Endothelial cell of umbilical vein (primary cell): ENCODE results near the gene STIM1. TPM values are rescaled to one million over a fixed set of nuclear protein-coding genes. Genes with fewer than 3 reads are reported as not detected.

Experiments
- BruUV-seq: library from RNA; stranded (reverse); fragments of 400-500 nt; replicated peaks from 2 replicates; lab custom pipeline; 2021; lab: Mats Ljungman, UMichigan
- CTCF ChIA-PET: fragments of 300-600, 350-600 bp; sonication (Branson Sonifier 250); formaldehyde crosslinking; loops from one replicate; lab custom pipeline; 2021; ENCODE audit warnings: antibody characterized with exemption, inconsistent platforms; lab: Charles Lee
- POLR2A ChIA-PET: fragments of 300-600, 350-600 bp; sonication (Branson Sonifier 250); formaldehyde crosslinking; loops from one replicate; lab custom pipeline; 2021; ENCODE audit warnings: antibody characterized with exemption, inconsistent platforms; lab: Charles Lee
- DNase-seq: peaks from one replicate; pipeline ENCODE4 v3.0.0-alpha.2; 2011; ENCODE audit warnings: low read depth, low spot score
- FAIRE-seq: peaks from 2 replicates; lab custom pipeline; 2011; peaks lifted over from hg19 to GRCh38; lab: Jason Lieb, UNC
- H2AFZ ChIP-seq: 2 replicates; pipeline ENCODE4 v1.6.0; 2012; ENCODE audit warnings: low read depth, low read length, control low read depth, inconsistent platforms
- H3K27ac ChIP-seq: 2 replicates; pipeline ENCODE4 v1.5.1; 2011; ENCODE audit warnings: low read depth, mild to moderate bottlenecking, control low read depth, low read length, moderate library complexity; ENCODE audit not compliant: insufficient read depth
- H3K27me3 ChIP-seq, 2 experiments: 2 replicates each; pipeline versions ENCODE4 v1.6.0 to v1.6.1; 2011; ENCODE audit warnings: low read length in 2 of 2, mixed read lengths in 1 of 2; ENCODE audit not compliant: control insufficient read depth in 2 of 2, insufficient read depth in 2 of 2
- H3K36me3 ChIP-seq, 2 experiments: 2 replicates in 1 of 2; 3 replicates in 1 of 2; pipeline ENCODE4 v1.5.1; 2011; ENCODE audit warnings: low read length in 2 of 2, mild to moderate bottlenecking in 1 of 2, moderate library complexity in 1 of 2; ENCODE audit not compliant: control insufficient read depth in 2 of 2, insufficient read depth in 2 of 2; ENCODE audit errors: extremely low read depth in 1 of 2
- H3K4me1 ChIP-seq: 3 replicates; pipeline ENCODE4 v1.5.1; 2011; ENCODE audit warnings: mild to moderate bottlenecking, low read length; ENCODE audit not compliant: control insufficient read depth, insufficient read depth; ENCODE audit errors: extremely low read depth
- H3K4me2 ChIP-seq: 2 replicates; pipeline ENCODE4 v1.6.1; 2011; ENCODE audit warnings: low read length, control low read depth, mixed read lengths; ENCODE audit not compliant: insufficient read depth
- H3K4me3 ChIP-seq, 3 experiments: fragments of 200-600 bp in 1 of 3; sonication (generic), shearing (Covaris generic) in 1 of 3; replicated peaks in 1 of 3; 2 replicates each; pipeline ENCODE4 v1.5.1; 2011 to 2016; ENCODE audit warnings: control low read depth in 3 of 3, low read length in 3 of 3, mild to moderate bottlenecking in 2 of 3, inconsistent platforms in 1 of 3, low read depth in 1 of 3, moderate library complexity in 1 of 3; ENCODE audit not compliant: insufficient read depth in 1 of 3
- H3K79me2 ChIP-seq: 2 replicates; pipeline ENCODE4 v1.6.0; 2012; ENCODE audit warnings: low read length, inconsistent platforms; ENCODE audit not compliant: control insufficient read depth, insufficient read depth
- H3K9ac ChIP-seq: replicated peaks from 2 replicates; pipeline ENCODE3; 2011; ENCODE audit warnings: low read length, control low read depth; ENCODE audit not compliant: insufficient read depth; ENCODE audit errors: extremely low read depth
- H3K9me1 ChIP-seq: replicated peaks from 3 replicates; pipeline ENCODE4 v1.6.0; 2011; ENCODE audit warnings: mild to moderate bottlenecking, low read length; ENCODE audit not compliant: control insufficient read depth, insufficient read depth; ENCODE audit errors: extremely low read depth
- H3K9me3 ChIP-seq: replicated peaks from 2 replicates; pipeline ENCODE4 v1.5.1; 2012; ENCODE audit warnings: low read length, inconsistent platforms; ENCODE audit not compliant: control insufficient read depth, insufficient read depth
- H4K20me1 ChIP-seq: replicated peaks from 2 replicates; pipeline ENCODE3; 2011; ENCODE audit warnings: mild to moderate bottlenecking, low read length; ENCODE audit not compliant: control insufficient read depth, insufficient read depth; ENCODE audit errors: extremely low read depth
- GATA2 ChIP-seq: IDR thresholded peaks from 2 replicates; pipeline ENCODE4 v1.7.0; 2011; ENCODE audit warnings: low read depth, mild to moderate bottlenecking, moderate library complexity, mixed read lengths, low read length; ENCODE audit not compliant: insufficient read length, insufficient read depth
- JUN ChIP-seq: IDR thresholded peaks from 2 replicates; pipeline ENCODE4 v1.6.1; 2011; ENCODE audit warnings: borderline replicate concordance, low read depth; ENCODE audit not compliant: insufficient read length, insufficient read depth
- POLR2AphosphoS5 ChIP-seq: IDR thresholded peaks from 2 replicates; pipeline ENCODE4 v1.6.1; 2012; ENCODE audit warnings: low read depth, mild to moderate bottlenecking, control low read depth, low read length, moderate library complexity; ENCODE audit not compliant: insufficient read depth
- dilution Hi-C: fragments of 300-500 bp; cut with MboI; formaldehyde crosslinking; loops from one replicate; pipeline ENCODE4 v1.15.0; 2019; ENCODE audit warnings: low sequenced_read_pairs; ENCODE audit not compliant: extremely low pct_ligation_motif_present
- intact Hi-C: fragments of 100-400 bp; cut with micrococcal nuclease; formaldehyde crosslinking; loops from one replicate; pipeline ENCODE4 v1.10.0; 2022
- polyA plus RNA-seq, 4 experiments: library from polyadenylated mRNA; depleted of rRNA in 3 of 4; stranded (reverse) in 3 of 4; unstranded in 1 of 4; fragments of >200 nt; gene quantifications; 2 replicates each; pipeline versions ENCODE4 v1.2.1 to v1.2.3, GENCODE V29; 2011 to 2012; ENCODE audit warnings: missing spikeins in 1 of 4
- total RNA-seq: library from RNA; stranded (reverse); gene quantifications from 2 replicates; pipeline ENCODE4 v1.2.3, GENCODE V29; 2021

STIM1 gene
- total and polyA plus RNA-seq, 2 donors (not counting 3 experiments of a cell fraction or from before 2014, with no cell fraction given) = 32.7 to 33.4 TPM

DNA sequence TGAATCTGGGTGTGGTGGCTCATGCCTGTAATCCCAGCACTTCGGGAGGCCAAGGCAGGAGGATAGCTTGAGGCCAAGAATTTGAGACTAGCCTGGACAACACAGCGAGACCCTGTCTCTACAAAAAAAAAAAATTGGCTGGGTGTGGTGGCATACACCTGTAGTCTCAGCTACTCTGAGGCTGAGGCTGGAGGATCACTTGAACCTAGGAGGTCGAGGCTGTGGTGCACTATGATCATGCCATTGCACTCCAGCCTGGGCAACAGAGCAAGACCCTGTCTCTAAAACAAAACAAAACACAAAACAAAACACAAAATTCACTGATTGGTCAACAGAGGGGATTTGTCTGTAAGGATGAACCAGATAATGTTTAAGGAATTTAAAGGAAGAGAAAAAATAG lies 113.7 kb downstream of the STIM1 start:
- Histone ChIP-seq H3K9me3 (no peaks in the 10 kb centered on the region), H3K4me3 (no peak overlapping the region), H3K4me2 (no peak overlapping the region), H3K9me1 (no peaks in the 10 kb centered on the region), H3K79me2 (no peaks in the 10 kb centered on the region), H3K36me3 (no peaks in the 10 kb centered on the region), H3K27ac (no peak overlapping the region), H3K27me3 (no peaks in the 10 kb centered on the region), H3K4me1 (no peaks in the 10 kb centered on the region), H3K9ac (no peak overlapping the region), H4K20me1 (no peaks in the 10 kb centered on the region), H2AFZ (no peak overlapping the region)
- DNase-seq = no peak
- FAIRE-seq = no peak
- CTCF ChIA-PET = interaction anchor here (0.7 kb wide), 1 partner anchor 120 kb away, joined by 3 read pairs; no protein-coding TSS in a partner anchor
- POLR2A ChIA-PET = no interaction called here
- intact Hi-C loops = no loop called here
- dilution Hi-C loops = no loop called here
- TF ChIP-seq GATA2 (no peak), POLR2AphosphoS5 (no peak)
- no TSS peak for BruUV-seq

DNA sequence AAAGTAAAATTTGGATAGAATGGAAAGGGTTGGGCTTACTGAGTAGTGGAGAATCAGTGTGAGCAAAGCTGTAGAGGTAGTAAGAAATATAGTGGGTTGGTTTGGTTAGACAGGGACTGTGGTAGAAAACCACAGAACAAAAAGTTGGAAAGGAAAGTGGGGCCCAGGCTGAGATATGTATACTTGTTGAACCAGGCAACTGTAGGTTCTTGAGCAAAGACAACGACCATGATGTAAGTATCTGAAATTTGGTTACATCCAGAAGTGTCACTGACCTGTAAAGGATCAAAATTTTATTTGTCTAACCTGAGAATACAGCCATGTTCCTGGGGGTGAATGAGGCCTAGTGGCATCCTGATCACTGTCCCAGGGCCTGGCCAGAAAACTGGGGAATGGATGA lies 114.1 kb downstream of the STIM1 start:
- BruUV-seq = no TSS peak
- Histone ChIP-seq H2AFZ (no peak overlapping the region), H3K9me1 (no peaks in the 10 kb centered on the region), H3K27me3 (no peaks in the 10 kb centered on the region), H3K4me3 (no peak overlapping the region), H3K9ac (no peak overlapping the region), H3K79me2 (no peaks in the 10 kb centered on the region), H3K36me3 (no peaks in the 10 kb centered on the region), H3K4me1 (no peaks in the 10 kb centered on the region), H3K4me2 (no peak overlapping the region), H3K9me3 (no peaks in the 10 kb centered on the region), H4K20me1 (no peaks in the 10 kb centered on the region), H3K27ac (no peak overlapping the region)
- no peak for TF ChIP-seq JUN
- TF ChIP-seq GATA2 = no peak
- DNase-seq (no peak), FAIRE-seq (no peak)
- dilution Hi-C loops (no loop called here), intact Hi-C loops (no loop called here)
- ChIA-PET POLR2A (no interaction called here), CTCF (interaction anchor here (0.6 to 1.4 kb wide), 2 partner anchors 115 to 1658 kb away, joined by 3 to 4 read pairs; partner anchors contain the start of gene STIM1)
